Left ventricle myocardium inferior (tissue), 1 donor: ENCODE measurements around the gene CEP104. TPM values are rescaled to one million over a fixed set of nuclear protein-coding genes. Genes with fewer than 3 reads are reported as not detected.

Source experiments
- DNase-seq: peaks from one replicate; pipeline ENCODE4 v3.0.0-alpha.2; 2020
- H3K27ac ChIP-seq: fragments of 200-600 bp; replicated peaks from 2 replicates; pipeline ENCODE4 v1.8.0; 2021
- H3K27me3 ChIP-seq: fragments of 200-600 bp; 2 replicates; pipeline ENCODE4 v1.8.0; 2021; ENCODE audit warnings: low read depth
- H3K36me3 ChIP-seq: fragments of 200-600 bp; 2 replicates; pipeline ENCODE4 v1.8.0; 2021
- H3K4me1 ChIP-seq: fragments of 200-600 bp; 2 replicates; pipeline ENCODE4 v1.8.0; 2021
- H3K4me3 ChIP-seq: fragments of 200-600 bp; 2 replicates; pipeline ENCODE4 v1.8.0; 2021; ENCODE audit warnings: mild to moderate bottlenecking, moderate library complexity
- H3K9me3 ChIP-seq: fragments of 200-600 bp; replicated peaks from 2 replicates; pipeline ENCODE4 v1.8.0; 2021
- intact Hi-C: fragments of 100-400 bp; cut with micrococcal nuclease; formaldehyde crosslinking; loops from one replicate; pipeline ENCODE4 v1.11.0; 2022
- total RNA-seq: library from RNA; stranded (reverse); fragmentation: NEBNext Ultra II Directional; extraction: Animal tissue kit (Norgen Biotek cat#: 25700); gene quantifications from one replicate; pipeline ENCODE4 v1.2.1, GENCODE V29; 2021
- TF ChIP-seq, protein P1 (sequence below): fragments of 200-600 bp; IDR thresholded peaks from 2 replicates; pipeline ENCODE4 v1.8.0; 2021; ENCODE audit warnings: antibody characterized with exemption, mild to moderate bottlenecking, borderline replicate concordance
- donor health status: DM: no; HTN: yes; CAD: no; lungs with severe emphysema.

Gene CEP104
- total RNA-seq, 1 donor from 2014 or later = 32.2 TPM

DNA sequence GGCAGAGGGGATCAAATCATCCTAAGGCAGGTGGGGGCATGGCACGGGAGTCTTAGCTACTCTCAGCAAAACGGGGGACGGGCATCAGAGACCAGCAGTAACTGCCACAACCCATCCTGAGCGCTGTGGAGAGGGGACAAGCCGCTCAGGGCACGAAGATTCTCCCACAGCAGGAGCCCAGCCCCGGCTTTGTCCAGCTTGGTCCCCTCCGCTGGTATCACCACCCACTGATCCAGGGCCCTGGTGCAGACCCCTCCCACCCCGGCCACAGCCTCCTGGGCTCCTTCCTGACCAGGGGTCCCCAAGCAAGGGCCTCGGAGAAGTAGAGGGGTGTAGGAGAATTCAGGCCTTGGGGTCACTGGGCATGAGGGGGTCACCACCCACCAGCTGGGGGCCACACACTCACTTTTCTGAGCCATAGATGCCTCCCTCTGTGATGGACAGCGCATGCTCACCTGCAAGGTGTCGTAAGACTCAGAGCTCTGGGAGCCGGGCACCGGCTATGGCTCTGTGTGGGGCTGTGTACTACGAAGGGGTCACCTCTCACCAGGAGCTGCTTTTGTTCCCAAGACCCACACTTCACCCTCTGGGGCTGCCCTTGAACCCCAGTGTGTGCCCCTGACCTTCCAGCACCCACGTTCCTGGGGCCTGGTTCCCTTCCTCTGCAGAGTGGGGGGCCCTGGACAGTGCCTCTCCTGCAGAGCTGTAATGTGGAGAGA is 86.8 kb downstream of the CEP104 start:
- Histone ChIP-seq H3K36me3 (no peaks in the 10 kb centered on the region), H3K27me3 (peaks cover 32% of the 10 kb centered on the region), H3K4me3 (no peak overlapping the region), H3K27ac (no peak overlapping the region), H3K4me1 (peaks cover 41% of the 10 kb centered on the region), H3K9me3 (no peaks in the 10 kb centered on the region)
- TF ChIP-seq, protein P1, sequence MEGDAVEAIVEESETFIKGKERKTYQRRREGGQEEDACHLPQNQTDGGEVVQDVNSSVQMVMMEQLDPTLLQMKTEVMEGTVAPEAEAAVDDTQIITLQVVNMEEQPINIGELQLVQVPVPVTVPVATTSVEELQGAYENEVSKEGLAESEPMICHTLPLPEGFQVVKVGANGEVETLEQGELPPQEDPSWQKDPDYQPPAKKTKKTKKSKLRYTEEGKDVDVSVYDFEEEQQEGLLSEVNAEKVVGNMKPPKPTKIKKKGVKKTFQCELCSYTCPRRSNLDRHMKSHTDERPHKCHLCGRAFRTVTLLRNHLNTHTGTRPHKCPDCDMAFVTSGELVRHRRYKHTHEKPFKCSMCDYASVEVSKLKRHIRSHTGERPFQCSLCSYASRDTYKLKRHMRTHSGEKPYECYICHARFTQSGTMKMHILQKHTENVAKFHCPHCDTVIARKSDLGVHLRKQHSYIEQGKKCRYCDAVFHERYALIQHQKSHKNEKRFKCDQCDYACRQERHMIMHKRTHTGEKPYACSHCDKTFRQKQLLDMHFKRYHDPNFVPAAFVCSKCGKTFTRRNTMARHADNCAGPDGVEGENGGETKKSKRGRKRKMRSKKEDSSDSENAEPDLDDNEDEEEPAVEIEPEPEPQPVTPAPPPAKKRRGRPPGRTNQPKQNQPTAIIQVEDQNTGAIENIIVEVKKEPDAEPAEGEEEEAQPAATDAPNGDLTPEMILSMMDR = no peak
- no peak for DNase-seq
- intact Hi-C loops = no loop called here

GRCh38 chr1:3768811-3769390 is 88.1 kb downstream of the CEP104 start:
- intact Hi-C loops = no loop called here
- Histone ChIP-seq H3K4me1 (peaks cover 28% of the 10 kb centered on the region), H3K4me3 (no peak overlapping the region), H3K27ac (no peak overlapping the region), H3K9me3 (no peaks in the 10 kb centered on the region), H3K36me3 (no peaks in the 10 kb centered on the region), H3K27me3 (peaks cover 38% of the 10 kb centered on the region)
- DNase-seq = no peak
- TF ChIP-seq, protein P1 = no peak

DNA sequence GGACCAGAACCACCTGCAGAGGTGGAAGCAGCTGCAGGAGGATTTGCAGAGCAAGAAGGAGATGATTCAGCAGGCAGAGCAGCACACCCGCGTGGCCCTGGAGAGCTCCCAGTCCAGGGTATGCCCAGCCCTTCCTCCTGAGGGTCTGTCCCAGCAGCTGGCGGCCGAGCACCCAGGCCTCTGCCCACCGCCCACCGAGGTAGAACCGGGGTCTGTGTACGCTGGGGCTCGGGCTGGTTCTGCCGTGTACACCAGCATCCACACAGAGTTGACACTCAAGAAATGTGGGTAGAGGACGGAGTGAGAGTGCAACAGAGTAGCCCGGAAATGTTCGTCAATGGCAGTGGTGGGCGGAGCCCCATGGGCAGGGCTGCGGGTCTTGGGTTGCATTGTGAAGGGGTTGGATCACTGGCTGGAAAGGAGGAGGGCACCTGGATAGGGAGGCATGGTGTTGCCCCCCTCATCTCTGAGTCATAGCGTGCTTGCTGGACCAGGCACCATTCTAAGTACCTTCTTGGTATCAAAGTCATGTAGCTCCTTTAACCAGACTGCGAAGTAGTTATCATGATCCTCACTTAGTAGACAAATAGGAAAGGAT is 89.6 kb downstream of the CEP104 start:
- DNase-seq = no peak
- Histone ChIP-seq H3K27me3 (peaks cover 46% of the 10 kb centered on the region), H3K36me3 (no peaks in the 10 kb centered on the region), H3K27ac (no peak overlapping the region), H3K9me3 (no peaks in the 10 kb centered on the region), H3K4me3 (no peak overlapping the region), H3K4me1 (peaks cover 15% of the 10 kb centered on the region)
- intact Hi-C loops = no loop called here
- TF ChIP-seq, protein P1 = no peak

DNA sequence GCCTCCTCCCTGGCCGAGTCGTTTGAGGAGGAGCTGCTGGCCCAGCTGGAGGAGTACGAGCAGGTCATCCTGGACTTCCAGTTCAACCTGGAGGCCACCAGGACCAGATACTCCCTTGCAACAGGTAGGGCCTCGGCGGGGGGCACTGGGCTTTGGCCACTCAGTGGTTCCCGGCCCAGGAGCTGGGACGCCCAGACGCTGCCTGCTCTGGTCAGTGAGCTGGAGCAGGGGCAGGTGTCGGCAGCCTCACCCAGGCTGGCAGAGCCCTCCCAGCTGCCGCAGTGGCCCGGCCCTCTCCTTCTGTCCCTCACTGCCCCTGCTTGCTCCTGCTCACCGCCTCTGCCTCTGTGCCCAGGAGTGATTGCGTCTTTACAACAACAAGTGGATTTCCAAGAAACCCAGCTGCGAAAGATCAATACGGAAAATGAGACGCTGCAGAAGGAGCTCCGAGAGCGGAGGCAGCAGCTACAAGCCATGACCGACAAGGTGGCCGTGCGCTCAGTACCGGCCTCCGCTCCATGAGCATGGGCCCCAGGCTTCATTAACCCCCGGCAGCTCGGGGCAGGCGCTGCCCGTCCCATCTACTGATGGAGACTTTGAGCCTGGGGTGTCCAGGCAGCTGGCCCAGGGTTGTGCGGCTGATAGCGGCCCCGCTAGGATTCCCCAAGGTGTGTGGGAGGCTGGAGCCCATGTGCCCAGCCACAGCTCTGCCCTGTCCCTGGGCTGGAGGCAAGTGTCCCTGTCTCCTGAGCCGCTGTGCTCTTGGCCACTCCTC is 93.5 kb downstream of the CEP104 start:
- Histone ChIP-seq H3K36me3 (no peaks in the 10 kb centered on the region), H3K27ac (no peak overlapping the region), H3K9me3 (peaks cover 8% of the 10 kb centered on the region), H3K4me3 (no peak overlapping the region), H3K27me3 (peaks cover 75% of the 10 kb centered on the region), H3K4me1 (no peaks in the 10 kb centered on the region)
- intact Hi-C loops = no loop called here
- TF ChIP-seq, protein P1 = no peak
- no peak for DNase-seq

GRCh38 chr1:3762873-3763228 is 94.2 kb downstream of the CEP104 start:
- no peak for DNase-seq
- no peaks in the 10 kb centered on the region for H3K4me1 ChIP-seq
- H3K9me3 ChIP-seq = peaks cover 8% of the 10 kb centered on the region
- H3K27me3 ChIP-seq = peaks cover 81% of the 10 kb centered on the region
- intact Hi-C loops = no loop called here
- no peak overlapping the region for H3K27ac ChIP-seq
- no peaks in the 10 kb centered on the region for H3K36me3 ChIP-seq
- TF ChIP-seq, protein P1 = no peak
- H3K4me3 ChIP-seq = no peak overlapping the region
